Measurements from ENCODE around the gene AKAP6.
"Not testable (repeated sequence)": the region's sequence is repeated elsewhere in the genome, so short reads cannot be mapped to it uniquely, and the experiment has no call there.

AKAP6 gene

DNA sequence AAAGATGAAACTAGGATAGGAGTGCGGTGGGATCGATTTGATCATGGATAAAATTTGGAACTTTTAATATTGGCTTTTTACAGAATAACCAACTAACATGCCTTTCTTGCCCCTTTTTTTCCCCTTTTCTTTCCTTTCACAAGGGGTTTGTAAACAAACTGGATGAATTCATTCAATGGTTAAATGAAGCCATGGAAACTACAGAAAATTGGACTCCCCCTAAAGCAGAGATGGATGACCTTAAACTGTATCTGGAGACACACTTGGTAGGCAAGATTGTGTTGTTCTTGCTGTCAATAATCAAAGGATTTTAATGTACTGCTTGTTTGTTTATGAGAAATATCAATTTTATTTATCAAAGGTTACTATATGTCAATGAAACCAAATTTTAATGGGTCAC, 247.9 kb downstream of the AKAP6 start:
- no peaks in the 10 kb centered on the region for H3K36me3 ChIP-seq (ENCODE audit: control insufficient read depth, low read length)
- no peaks in the 10 kb centered on the region for H3K79me2 ChIP-seq (ENCODE audit: control insufficient read depth, low read length)
- no peak overlapping the region for H3K4me3 ChIP-seq (ENCODE audit: low read length)
- H3K9me2 ChIP-seq (replicated peaks; ENCODE audit: control insufficient read depth, low read length): no peaks in the 10 kb centered on the region
- no peak for TF ChIP-seq EZH2phosphoT487 (IDR thresholded peaks at IDR 0.05; ENCODE audit: borderline replicate concordance, low read length)
- TF ChIP-seq, protein P1, sequence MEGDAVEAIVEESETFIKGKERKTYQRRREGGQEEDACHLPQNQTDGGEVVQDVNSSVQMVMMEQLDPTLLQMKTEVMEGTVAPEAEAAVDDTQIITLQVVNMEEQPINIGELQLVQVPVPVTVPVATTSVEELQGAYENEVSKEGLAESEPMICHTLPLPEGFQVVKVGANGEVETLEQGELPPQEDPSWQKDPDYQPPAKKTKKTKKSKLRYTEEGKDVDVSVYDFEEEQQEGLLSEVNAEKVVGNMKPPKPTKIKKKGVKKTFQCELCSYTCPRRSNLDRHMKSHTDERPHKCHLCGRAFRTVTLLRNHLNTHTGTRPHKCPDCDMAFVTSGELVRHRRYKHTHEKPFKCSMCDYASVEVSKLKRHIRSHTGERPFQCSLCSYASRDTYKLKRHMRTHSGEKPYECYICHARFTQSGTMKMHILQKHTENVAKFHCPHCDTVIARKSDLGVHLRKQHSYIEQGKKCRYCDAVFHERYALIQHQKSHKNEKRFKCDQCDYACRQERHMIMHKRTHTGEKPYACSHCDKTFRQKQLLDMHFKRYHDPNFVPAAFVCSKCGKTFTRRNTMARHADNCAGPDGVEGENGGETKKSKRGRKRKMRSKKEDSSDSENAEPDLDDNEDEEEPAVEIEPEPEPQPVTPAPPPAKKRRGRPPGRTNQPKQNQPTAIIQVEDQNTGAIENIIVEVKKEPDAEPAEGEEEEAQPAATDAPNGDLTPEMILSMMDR (IDR thresholded peaks at IDR 0.05; ENCODE audit: low read depth, low read length, poor library complexity, severe bottlenecking): no peak
- H3K4me1 ChIP-seq (ENCODE audit: control insufficient read depth, low read length): no peaks in the 10 kb centered on the region
- no peaks in the 10 kb centered on the region for H3K27me3 ChIP-seq (ENCODE audit: control insufficient read depth, low read length)
- no peak overlapping the region for H3K27ac ChIP-seq (ENCODE audit: low read depth, low read length)
- no peaks in the 10 kb centered on the region for H3K9me3 ChIP-seq (ENCODE audit: control insufficient read depth, insufficient read depth, low read length)
- no peaks in the 10 kb centered on the region for H3F3A ChIP-seq (ENCODE audit: control insufficient read depth, insufficient read depth)
- H4K20me1 ChIP-seq (ENCODE audit: control insufficient read depth, insufficient read depth, low read depth, low read length): no peaks in the 10 kb centered on the region
- no peak overlapping the region for H3K4me2 ChIP-seq (ENCODE audit: low read length)

DNA sequence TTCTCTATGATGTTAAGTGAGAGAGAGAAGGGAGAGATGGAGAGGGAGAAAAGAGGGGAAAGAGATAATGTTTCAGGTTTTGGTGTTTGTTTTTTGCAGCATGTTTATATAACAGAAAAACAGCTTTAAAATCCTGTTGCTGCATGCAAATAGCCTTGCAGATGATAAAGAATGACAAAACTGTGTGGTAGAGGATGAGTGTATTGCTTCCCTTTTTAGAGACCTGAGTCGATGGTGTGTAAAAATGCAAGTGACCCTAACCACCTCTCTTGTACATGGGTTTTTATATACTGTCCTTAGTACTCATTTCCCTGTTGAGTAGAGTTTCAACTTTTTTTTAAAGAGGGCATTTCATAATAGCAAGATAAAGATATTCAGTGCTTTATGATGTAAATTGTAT, 249.1 kb downstream of the AKAP6 start:
- no peaks in the 10 kb centered on the region for H3K4me1 ChIP-seq (ENCODE audit: control insufficient read depth, low read length)

DNA sequence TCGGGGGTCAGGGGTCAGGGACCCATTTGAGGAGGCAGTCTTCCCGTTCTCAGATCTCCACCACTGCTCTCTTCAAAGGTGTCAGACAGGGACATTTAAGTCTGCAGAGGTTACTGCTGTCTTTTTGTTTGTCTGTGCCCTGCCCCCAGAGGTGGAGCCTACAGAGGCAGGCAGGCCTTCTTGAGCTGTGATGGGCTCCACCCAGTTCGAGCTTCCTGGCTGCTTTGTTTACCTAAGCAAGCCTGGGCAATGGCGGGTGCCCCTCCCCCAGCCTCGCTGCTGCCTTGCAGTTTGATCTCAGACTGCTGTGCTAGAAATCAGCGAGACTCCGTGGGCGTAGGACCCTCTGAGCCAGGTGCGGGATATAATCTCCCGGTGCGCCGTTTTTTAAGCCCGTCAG, 254.3 kb downstream of the AKAP6 start:
- not testable (repeated sequence) for H3K4me2 ChIP-seq (ENCODE audit: low read length); H3K9me2 ChIP-seq (replicated peaks; ENCODE audit: control insufficient read depth, low read length); H3K27ac ChIP-seq (ENCODE audit: low read depth, low read length); H3F3A ChIP-seq (ENCODE audit: control insufficient read depth, insufficient read depth); H3K27me3 ChIP-seq (ENCODE audit: control insufficient read depth, low read length); H3K79me2 ChIP-seq (ENCODE audit: control insufficient read depth, low read length); H3K36me3 ChIP-seq (ENCODE audit: control insufficient read depth, low read length); H3K4me3 ChIP-seq (ENCODE audit: low read length); H3K4me1 ChIP-seq (ENCODE audit: control insufficient read depth, low read length); H3K9me3 ChIP-seq (ENCODE audit: control insufficient read depth, insufficient read depth, low read length); H4K20me1 ChIP-seq (ENCODE audit: control insufficient read depth, insufficient read depth, low read depth, low read length)

More for the DNA sequence above, 249.1 kb downstream of the AKAP6 start:
- no peak for TF ChIP-seq EZH2phosphoT487 (IDR thresholded peaks at IDR 0.05; ENCODE audit: borderline replicate concordance, low read length)
- Histone ChIP-seq H4K20me1 (ENCODE audit: control insufficient read depth, insufficient read depth, low read depth, low read length) (no peaks in the 10 kb centered on the region), H3K4me3 (ENCODE audit: low read length) (no peak overlapping the region), H3K4me2 (ENCODE audit: low read length) (no peak overlapping the region), H3K9me2 (replicated peaks; ENCODE audit: control insufficient read depth, low read length) (no peaks in the 10 kb centered on the region), H3K27me3 (ENCODE audit: control insufficient read depth, low read length) (no peaks in the 10 kb centered on the region), H3K79me2 (ENCODE audit: control insufficient read depth, low read length) (no peaks in the 10 kb centered on the region), H3K9me3 (ENCODE audit: control insufficient read depth, insufficient read depth, low read length) (no peaks in the 10 kb centered on the region), H3F3A (ENCODE audit: control insufficient read depth, insufficient read depth) (no peaks in the 10 kb centered on the region), H3K27ac (ENCODE audit: low read depth, low read length) (no peak overlapping the region), H3K36me3 (ENCODE audit: control insufficient read depth, low read length) (no peaks in the 10 kb centered on the region)

DNA sequence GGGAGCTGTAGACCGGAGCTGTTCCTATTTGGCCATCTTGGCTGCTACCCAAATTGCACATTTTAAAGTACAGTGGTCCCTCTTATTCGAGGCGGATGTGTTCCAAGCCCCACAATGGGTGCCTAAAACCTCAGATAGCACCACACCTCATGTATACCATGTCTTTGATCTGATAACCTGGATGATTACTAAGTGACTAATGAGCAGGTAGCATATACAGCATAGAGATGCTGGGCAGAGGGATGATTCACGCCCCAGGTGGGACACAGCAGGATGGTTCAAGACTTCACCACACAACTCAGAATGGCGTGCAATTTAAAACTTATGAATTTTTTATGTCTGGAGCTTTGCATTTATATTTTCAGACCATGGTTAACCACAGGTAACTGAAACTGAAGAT, 255.0 kb downstream of the AKAP6 start:
- no peaks in the 10 kb centered on the region for H3K79me2 ChIP-seq (ENCODE audit: control insufficient read depth, low read length)
- H3K36me3 ChIP-seq (ENCODE audit: control insufficient read depth, low read length): no peaks in the 10 kb centered on the region
- H3K4me3 ChIP-seq (ENCODE audit: low read length): no peak overlapping the region
- H4K20me1 ChIP-seq (ENCODE audit: control insufficient read depth, insufficient read depth, low read depth, low read length): no peaks in the 10 kb centered on the region
- H3K9me2 ChIP-seq (replicated peaks; ENCODE audit: control insufficient read depth, low read length): no peaks in the 10 kb centered on the region
- no peaks in the 10 kb centered on the region for H3K9me3 ChIP-seq (ENCODE audit: control insufficient read depth, insufficient read depth, low read length)
- H3F3A ChIP-seq (ENCODE audit: control insufficient read depth, insufficient read depth): no peaks in the 10 kb centered on the region
- TF ChIP-seq, protein P1 (IDR thresholded peaks at IDR 0.05; ENCODE audit: low read depth, low read length, poor library complexity, severe bottlenecking): no peak
- no peak for TF ChIP-seq EZH2phosphoT487 (IDR thresholded peaks at IDR 0.05; ENCODE audit: borderline replicate concordance, low read length)
- no peak overlapping the region for H3K4me2 ChIP-seq (ENCODE audit: low read length)
- no peaks in the 10 kb centered on the region for H3K4me1 ChIP-seq (ENCODE audit: control insufficient read depth, low read length)
- no peaks in the 10 kb centered on the region for H3K27me3 ChIP-seq (ENCODE audit: control insufficient read depth, low read length)
- no peak overlapping the region for H3K27ac ChIP-seq (ENCODE audit: low read depth, low read length)
